IMR-90 (cell line): ENCODE measurements around the gene ZNF888. TPM values are rescaled to one million over a fixed set of nuclear protein-coding genes. Genes with fewer than 3 reads are reported as not detected.
"Not testable (repeated sequence)": the region's sequence is repeated elsewhere in the genome, so short reads cannot be mapped to it uniquely, and the experiment has no call there.

ENCODE experiments used
- ATAC-seq: fragments of 200-7000 bp; cut with Tn5 transposase; 2 replicates; pipeline ENCODE4 v1.9.1; 2020; ENCODE audit warnings: low read depth, mild to moderate bottlenecking, moderate library complexity
- BruUV-seq: library from RNA; stranded (reverse); fragments of 400-500 nt; replicated peaks from 2 replicates; lab custom pipeline; 2021; lab: Mats Ljungman, UMichigan
- CTCF ChIA-PET: fragments of 300-600 bp; formaldehyde crosslinking; extraction: SDS; loops from one replicate; lab custom pipeline; 2021; ENCODE audit warnings: antibody characterized with exemption; lab: Yijun Ruan, JAX
- POLR2A ChIA-PET: fragments of 300-600 bp; sonication (Branson Sonifier 250); formaldehyde crosslinking; loops from one replicate; lab custom pipeline; 2022; ENCODE audit warnings: antibody characterized with exemption; ENCODE audit not compliant: unreplicated experiment; lab: Charles Lee
- DNase-seq: peaks from one replicate; pipeline ENCODE4 v3.0.0; 2013
- H2AFZ ChIP-seq: replicated peaks from 2 replicates; pipeline ENCODE3; 2013; ENCODE audit warnings: low read length, mild to moderate bottlenecking; ENCODE audit not compliant: poor library complexity
- H2AK5ac ChIP-seq: 2 replicates; pipeline ENCODE4 v1.6.1; 2013; ENCODE audit warnings: low read depth, low read length, inconsistent platforms
- H2AK9ac ChIP-seq: replicated peaks from 2 replicates; pipeline ENCODE3; 2013; ENCODE audit warnings: mild to moderate bottlenecking, low read depth, low read length, moderate library complexity; ENCODE audit not compliant: poor library complexity
- H2BK120ac ChIP-seq: 2 replicates; pipeline ENCODE4 v1.6.1; 2013; ENCODE audit warnings: low read depth, low read length, inconsistent platforms
- H2BK15ac ChIP-seq: 3 replicates; pipeline ENCODE4 v1.6.1; 2013; ENCODE audit warnings: low read depth, low read length, inconsistent platforms
- H2BK20ac ChIP-seq: 2 replicates; pipeline ENCODE4 v1.6.1; 2013; ENCODE audit warnings: low read depth, mild to moderate bottlenecking, inconsistent platforms, low read length, moderate library complexity
- H2BK5ac ChIP-seq: 2 replicates; pipeline ENCODE4 v1.6.1; 2013; ENCODE audit warnings: mild to moderate bottlenecking, low read depth, low read length, inconsistent platforms; ENCODE audit not compliant: poor library complexity, severe bottlenecking
- H3K14ac ChIP-seq: replicated peaks from 2 replicates; pipeline ENCODE4 v1.6.1; 2013; ENCODE audit warnings: low read depth, low read length, inconsistent platforms
- H3K18ac ChIP-seq: 2 replicates; pipeline ENCODE4 v1.6.1; 2013; ENCODE audit warnings: low read depth, low read length, control low read depth
- H3K23ac ChIP-seq: 2 replicates; pipeline ENCODE4 v1.6.1; 2013; ENCODE audit warnings: low read depth, low read length, inconsistent platforms
- H3K27ac ChIP-seq: 2 replicates; pipeline ENCODE4 v1.5.1; 2013; ENCODE audit warnings: mild to moderate bottlenecking, control low read depth, low read length; ENCODE audit not compliant: insufficient read depth
- H3K27me3 ChIP-seq: 2 replicates; pipeline ENCODE4 v1.6.1; 2013; ENCODE audit warnings: low read length; ENCODE audit not compliant: control insufficient read depth, insufficient read depth
- H3K36me3 ChIP-seq: 2 replicates; pipeline ENCODE4 v1.6.1; 2013; ENCODE audit warnings: low read length, mixed read lengths; ENCODE audit not compliant: control insufficient read depth, insufficient read depth
- H3K4ac ChIP-seq: 2 replicates; pipeline ENCODE4 v1.6.1; 2013; ENCODE audit warnings: low read depth, low read length, inconsistent platforms
- H3K4me1 ChIP-seq: 2 replicates; pipeline ENCODE4 v1.6.1; 2013; ENCODE audit warnings: low read length, mixed read lengths; ENCODE audit not compliant: control insufficient read depth, insufficient read depth
- H3K4me2 ChIP-seq: 2 replicates; pipeline ENCODE4 v1.6.1; 2013; ENCODE audit warnings: low read depth, mild to moderate bottlenecking, control low read depth, low read length, moderate library complexity
- H3K4me3 ChIP-seq: 2 replicates; pipeline ENCODE4 v1.5.1; 2013; ENCODE audit warnings: low read depth, mild to moderate bottlenecking, control low read depth, low read length, moderate library complexity; ENCODE audit not compliant: insufficient read depth
- H3K56ac ChIP-seq: 2 replicates; pipeline ENCODE4 v1.6.1; 2013; ENCODE audit warnings: low read length, inconsistent platforms; ENCODE audit not compliant: insufficient read depth; ENCODE audit errors: extremely low read depth
- H3K79me1 ChIP-seq, 2 experiments: 2 replicates each; pipeline ENCODE4 v1.6.1; 2013; ENCODE audit warnings: low read length in 2 of 2, inconsistent platforms in 1 of 2, low read depth in 1 of 2
- H3K9ac ChIP-seq: 2 replicates; pipeline ENCODE4 v1.6.1; 2013; ENCODE audit warnings: low read depth, low read length, control low read depth
- H3K9me1 ChIP-seq: 2 replicates; pipeline ENCODE4 v1.6.1; 2013; ENCODE audit warnings: low read length, inconsistent platforms; ENCODE audit not compliant: insufficient read depth
- H3K9me3 ChIP-seq: 2 replicates; pipeline ENCODE4 v1.6.1; 2013; ENCODE audit warnings: low read length; ENCODE audit not compliant: control insufficient read depth, insufficient read depth
- H4K20me1 ChIP-seq: 2 replicates; pipeline ENCODE4 v1.6.1; 2013; ENCODE audit warnings: low read length, inconsistent platforms; ENCODE audit not compliant: insufficient read depth
- H4K5ac ChIP-seq: 2 replicates; pipeline ENCODE4 v1.6.1; 2013; ENCODE audit warnings: mild to moderate bottlenecking, low read depth, low read length, control low read depth
- H4K8ac ChIP-seq, 2 experiments: 2 replicates each; pipeline ENCODE4 v1.6.1; 2013; ENCODE audit warnings: low read depth in 2 of 2, low read length in 2 of 2, control low read depth in 1 of 2, inconsistent platforms in 1 of 2
- H4K91ac ChIP-seq: 2 replicates; pipeline ENCODE4 v1.6.1; 2013; ENCODE audit warnings: low read depth, low read length, inconsistent platforms; ENCODE audit not compliant: insufficient read depth
- CHD1 ChIP-seq: IDR thresholded peaks from 2 replicates; pipeline ENCODE4 v1.6.1; 2012; ENCODE audit warnings: low read depth, low read length, improper control_type of control experiment
- MAFK ChIP-seq: IDR thresholded peaks from 2 replicates; pipeline ENCODE4 v1.6.1; 2012; ENCODE audit warnings: low read depth, low read length, improper control_type of control experiment
- RCOR1 ChIP-seq: IDR thresholded peaks from 2 replicates; pipeline ENCODE4 v1.6.1; 2012; ENCODE audit warnings: mild to moderate bottlenecking, low read length, improper control_type of control experiment; ENCODE audit not compliant: insufficient replicate concordance
- WGBS, 2 experiments: methylation state at CpG; one replicate each; pipeline versions ENCODE4 v1.1.5 to v1.1.7; 2013; ENCODE audit warnings: missing lambda C conversion rate in 2 of 2; ENCODE audit not compliant: insufficient read length in 1 of 2; ENCODE audit errors: extremely low coverage in 2 of 2; 5-methylcytosine and 5-hydroxymethylcytosine counted together
- dilution Hi-C: fragments of 300-500 bp; cut with HindIII; formaldehyde crosslinking; loops from one replicate; pipeline ENCODE4 v1.14.3; 2018; ENCODE audit warnings: low sequenced_read_pairs; ENCODE audit not compliant: unreplicated experiment
- in situ Hi-C: fragments of 300-500 bp; cut with MboI; formaldehyde crosslinking; loops from 3 replicates; pipeline ENCODE4 v1.14.3; 2019; ENCODE audit warnings: low sequenced_read_pairs, inconsistent platforms, mixed read lengths
- intact Hi-C: fragments of 100-400 bp; cut with micrococcal nuclease; formaldehyde crosslinking; loops from 2 replicates; pipeline ENCODE4 v1.10.0; 2022
- polyA plus RNA-seq, 3 experiments: library from polyadenylated mRNA; depleted of rRNA; stranded (reverse); fragments of >200 nt; gene quantifications; 2 replicates each; pipeline ENCODE4 v1.2.3, GENCODE V29; 2012; ENCODE audit warnings: low replicate concordance in 1 of 3
- total RNA-seq: library from RNA; depleted of rRNA; stranded (reverse); fragments of >200 nt; gene quantifications from 2 replicates; pipeline ENCODE4 v1.2.3, GENCODE V29; 2012

The ZNF888 gene
- total and polyA plus RNA-seq, 2 of the 4 experiments (the other 2 are of a cell fraction): 0.82 to 6.1 TPM

- no peaks in the 10 kb centered on the region for H3K9me1 ChIP-seq
- BruUV-seq: no TSS peak
- no peak for TF ChIP-seq CHD1
- TF ChIP-seq MAFK: no peak
- no peak for TF ChIP-seq RCOR1
- H3K9ac ChIP-seq: no peak overlapping the region
- H3K79me1 ChIP-seq: no peaks in the 10 kb centered on the region
- H2AK9ac ChIP-seq: no peak overlapping the region
- no peak overlapping the region for H2BK20ac ChIP-seq
- no peak overlapping the region for H2BK5ac ChIP-seq
- dilution Hi-C loops: no loop called here
- H3K36me3 ChIP-seq: no peaks in the 10 kb centered on the region
- H3K4me1 ChIP-seq: no peaks in the 10 kb centered on the region
- H3K27ac ChIP-seq: no peak overlapping the region
- no peak overlapping the region for H2BK120ac ChIP-seq
- ChIA-PET CTCF (no interaction called here), POLR2A (no interaction called here)
- no peak overlapping the region for H3K4ac ChIP-seq
- intact Hi-C loops: no loop called here
- no peak overlapping the region for H3K23ac ChIP-seq
- H4K8ac ChIP-seq: no peak overlapping the region
- H4K91ac ChIP-seq: no peak overlapping the region
- H3K14ac ChIP-seq: no peak overlapping the region
- H3K9me3 ChIP-seq: peaks cover 4% of the 10 kb centered on the region; the same call in 1 of the 2 replicates
- no peak overlapping the region for H2AFZ ChIP-seq
- H2BK15ac ChIP-seq: no peak overlapping the region
- H3K4me2 ChIP-seq: no peak overlapping the region
- no peak overlapping the region for H3K4me3 ChIP-seq
- no peak overlapping the region for H3K18ac ChIP-seq
- WGBS, 2 experiments: no CpG with 5 or more reads among the region's 3 CpGs
- H3K56ac ChIP-seq: no peak overlapping the region
- H3K27me3 ChIP-seq: no peaks in the 10 kb centered on the region
- no peak for ATAC-seq
- no peaks in the 10 kb centered on the region for H4K20me1 ChIP-seq
- H4K5ac ChIP-seq: no peak overlapping the region
- in situ Hi-C loops: no loop called here
- H2AK5ac ChIP-seq: no peak overlapping the region
- DNase-seq: no peak
Observed at GRCh38 chr19:52871466-52871865, 51.8 kb downstream of the ZNF888 start.

- H3K4me3 ChIP-seq, H3K56ac ChIP-seq, intact Hi-C loops, H2BK15ac ChIP-seq, CTCF ChIA-PET, H3K14ac ChIP-seq, H4K5ac ChIP-seq, H3K27me3 ChIP-seq, H3K23ac ChIP-seq, H2AK5ac ChIP-seq, H3K18ac ChIP-seq, H4K91ac ChIP-seq, H2AFZ ChIP-seq, H3K4me2 ChIP-seq, DNase-seq, H2BK20ac ChIP-seq, in situ Hi-C loops, H2BK5ac ChIP-seq, H3K36me3 ChIP-seq, H3K4ac ChIP-seq, H4K20me1 ChIP-seq, H4K8ac ChIP-seq, H3K79me1 ChIP-seq, POLR2A ChIA-PET, dilution Hi-C loops, H3K9me3 ChIP-seq, H2AK9ac ChIP-seq, H3K4me1 ChIP-seq, H2BK120ac ChIP-seq, ATAC-seq, BruUV-seq, H3K9me1 ChIP-seq, H3K9ac ChIP-seq, H3K27ac ChIP-seq: not testable (repeated sequence)
- WGBS, 2 experiments: 83% methylated on average over 4 of the region's 11 CpGs; no CpG with 5 or more reads in 1 of the 2 experiments
Observed at GRCh38 chr19:52868031-52868430, 55.2 kb downstream of the ZNF888 start.
